H9 (cell line): ENCODE data around the gene TMEM204. TPM values are rescaled to one million over a fixed set of nuclear protein-coding genes. Genes with fewer than 3 reads are reported as not detected.
A peak's percentile ranks its signal among the peaks of the same experiment; 100 is the strongest.

Experiments
- DNase-seq: peaks from one replicate; pipeline ENCODE4 v3.0.0-alpha.2; 2017
- H2AFZ ChIP-seq: one replicate; pipeline ENCODE4 v1.6.1; 2013; ENCODE audit warnings: mild to moderate bottlenecking, low read length, control low read depth, moderate library complexity
- H2AK5ac ChIP-seq: 2 replicates; pipeline ENCODE4 v1.6.1; 2013; ENCODE audit warnings: low read length, control low read depth, mixed read lengths; ENCODE audit not compliant: insufficient read length
- H2BK120ac ChIP-seq: one replicate; pipeline ENCODE4 v1.6.1; 2013; ENCODE audit warnings: low read depth, mild to moderate bottlenecking, low read length, control low read depth, inconsistent platforms; ENCODE audit not compliant: poor library complexity, severe bottlenecking
- H2BK12ac ChIP-seq: 2 replicates; pipeline ENCODE4 v1.6.1; 2013; ENCODE audit warnings: low read length, control low read depth, mixed read lengths, low read depth; ENCODE audit not compliant: insufficient read length
- H2BK15ac ChIP-seq: 2 replicates; pipeline ENCODE4 v1.6.1; 2013; ENCODE audit warnings: low read depth, low read length, control low read depth
- H2BK20ac ChIP-seq: one replicate; pipeline ENCODE4 v1.6.1; 2013; ENCODE audit warnings: low read depth, mild to moderate bottlenecking, low read length, control low read depth, inconsistent platforms; ENCODE audit not compliant: poor library complexity, severe bottlenecking
- H2BK5ac ChIP-seq: 2 replicates; pipeline ENCODE4 v1.6.1; 2013; ENCODE audit warnings: low read length, control low read depth, mixed read lengths; ENCODE audit not compliant: insufficient read length
- H3K14ac ChIP-seq: 2 replicates; pipeline ENCODE4 v1.6.1; 2013; ENCODE audit warnings: low read length, control low read depth; ENCODE audit not compliant: insufficient read depth
- H3K18ac ChIP-seq: 2 replicates; pipeline ENCODE4 v1.6.1; 2013; ENCODE audit warnings: low read depth, mild to moderate bottlenecking, mixed read lengths, low read length, control low read depth; ENCODE audit not compliant: insufficient read length
- H3K23ac ChIP-seq: 2 replicates; pipeline ENCODE4 v1.6.1; 2013; ENCODE audit warnings: low read length, control low read depth, mixed read lengths, low read depth; ENCODE audit not compliant: insufficient read length
- H3K23me2 ChIP-seq: 2 replicates; pipeline ENCODE4 v1.6.1; 2013; ENCODE audit warnings: low read depth, mild to moderate bottlenecking, mixed read lengths, low read length, control low read depth; ENCODE audit not compliant: insufficient read length, poor library complexity, severe bottlenecking
- H3K27ac ChIP-seq: 2 replicates; pipeline ENCODE4 v1.5.1; 2013; ENCODE audit warnings: low read length, control low read depth, mixed read lengths, low read depth; ENCODE audit not compliant: insufficient read length
- H3K27me3 ChIP-seq: 2 replicates; pipeline ENCODE4 v1.6.1; 2013; ENCODE audit warnings: low read length, control low read depth, inconsistent platforms; ENCODE audit not compliant: insufficient read depth
- H3K4ac ChIP-seq: 2 replicates; pipeline ENCODE4 v1.6.1; 2013; ENCODE audit warnings: low read depth, mild to moderate bottlenecking, control low read depth, inconsistent platforms, low read length, moderate library complexity
- H3K4me1 ChIP-seq: 2 replicates; pipeline ENCODE4 v1.6.1; 2013; ENCODE audit warnings: low read length, control low read depth, inconsistent platforms; ENCODE audit not compliant: insufficient read depth
- H3K4me2 ChIP-seq: 2 replicates; pipeline ENCODE4 v1.6.1; 2013; ENCODE audit warnings: low read length, control low read depth, mixed read lengths; ENCODE audit not compliant: insufficient read length, insufficient read depth
- H3K56ac ChIP-seq: 2 replicates; pipeline ENCODE4 v1.6.1; 2013; ENCODE audit warnings: low read depth, mild to moderate bottlenecking, mixed read lengths, low read length, control low read depth; ENCODE audit not compliant: insufficient read length
- H3K79me1 ChIP-seq: 2 replicates; pipeline ENCODE4 v1.6.1; 2013; ENCODE audit warnings: low read depth, mild to moderate bottlenecking, moderate library complexity, low read length, control low read depth, inconsistent platforms; ENCODE audit not compliant: insufficient read depth, poor library complexity, severe bottlenecking
- H3K79me2 ChIP-seq: 2 replicates; pipeline ENCODE4 v1.6.1; 2013; ENCODE audit warnings: low read length, control low read depth, inconsistent platforms; ENCODE audit not compliant: insufficient read depth
- H3K9ac ChIP-seq: 2 replicates; pipeline ENCODE4 v1.6.1; 2013; ENCODE audit warnings: low read length, control low read depth, mixed read lengths; ENCODE audit not compliant: insufficient read length; ENCODE audit errors: extremely low read depth
- H3K9me3 ChIP-seq: one replicate; pipeline ENCODE4 v1.6.1; 2013; ENCODE audit warnings: low read depth, low read length, inconsistent platforms; ENCODE audit not compliant: control insufficient read depth
- H3T11ph ChIP-seq: one replicate; pipeline ENCODE4 v1.6.1; 2013; ENCODE audit warnings: mild to moderate bottlenecking, low read length, control low read depth, inconsistent platforms
- H4K20me1 ChIP-seq: one replicate; pipeline ENCODE4 v1.6.1; 2013; ENCODE audit not compliant: control insufficient read depth, insufficient read length, insufficient read depth
- H4K5ac ChIP-seq: 2 replicates; pipeline ENCODE4 v1.6.1; 2013; ENCODE audit warnings: low read depth, mild to moderate bottlenecking, mixed read lengths, low read length, control low read depth; ENCODE audit not compliant: insufficient read length
- H4K8ac ChIP-seq: replicated peaks from 2 replicates; pipeline ENCODE4 v1.6.1; 2013; ENCODE audit warnings: low read length, control low read depth, mixed read lengths, low read depth; ENCODE audit not compliant: insufficient read length
- H4K91ac ChIP-seq: 2 replicates; pipeline ENCODE4 v1.6.1; 2013; ENCODE audit warnings: low read depth, mild to moderate bottlenecking, moderate library complexity, mixed read lengths, low read length, control low read depth; ENCODE audit not compliant: insufficient read length
- H3K27ac Mint-ChIP-seq, 3 experiments: 2 replicates in 2 of 3; 3 replicates in 1 of 3; pipeline ENCODE4 v1.8.0; 2020 to 2021; ENCODE audit warnings: mixed read lengths in 3 of 3, mild to moderate bottlenecking in 1 of 3, moderate library complexity in 1 of 3
- H3K27me3 Mint-ChIP-seq: 2 replicates; pipeline ENCODE4 v1.8.0; 2021; ENCODE audit warnings: low read depth, mild to moderate bottlenecking, moderate library complexity, mixed read lengths
- H3K36me3 Mint-ChIP-seq, 3 experiments: 2 replicates in 2 of 3; 3 replicates in 1 of 3; pipeline ENCODE4 v1.8.0; 2020 to 2021; ENCODE audit warnings: low read depth in 3 of 3, mixed read lengths in 3 of 3; ENCODE audit not compliant: insufficient read depth in 1 of 3
- H3K4me1 Mint-ChIP-seq, 2 experiments: 2 replicates each; pipeline ENCODE4 v1.8.0; 2020; ENCODE audit warnings: mixed read lengths in 2 of 2
- H3K4me3 Mint-ChIP-seq, 2 experiments: 2 replicates in 1 of 2; 3 replicates in 1 of 2; pipeline ENCODE4 v1.8.0; 2020 to 2021; ENCODE audit warnings: mild to moderate bottlenecking in 2 of 2, mixed read lengths in 2 of 2, moderate library complexity in 1 of 2
- H3K9me3 Mint-ChIP-seq, 2 experiments: 2 replicates in 1 of 2; 3 replicates in 1 of 2; pipeline ENCODE4 v1.8.0; 2020; ENCODE audit warnings: mild to moderate bottlenecking in 2 of 2, mixed read lengths in 2 of 2, moderate library complexity in 1 of 2
- CTCF ChIP-seq: fragments of 200-600 bp; sonication (generic); conservative IDR thresholded peaks from 3 replicates; pipeline ENCODE4 v1.8.0; 2021; ENCODE audit warnings: antibody characterized with exemption, mild to moderate bottlenecking
- WGBS: extraction: QIAGEN DNeasy Blood & Tissue Kit; methylation state at CpG from one replicate; pipeline ENCODE4 v1.1.7; 2013; ENCODE audit warnings: missing lambda C conversion rate, low lambda C conversion rate, mixed read lengths; ENCODE audit not compliant: insufficient read length; ENCODE audit errors: extremely low coverage; 5-methylcytosine and 5-hydroxymethylcytosine counted together
- total RNA-seq: library from RNA; stranded (reverse); gene quantifications from 2 replicates; pipeline ENCODE4 v1.2.1, GENCODE V29; 2021

TMEM204 gene
- total RNA-seq, 1 experiment from 2014 or later, result not detected

GRCh38 chr16:1538804-1539520, 5.5 kb downstream of the TMEM204 start:
- no peak overlapping the region for H3K23ac ChIP-seq
- H2BK120ac ChIP-seq, result no peak overlapping the region
- H3K27ac ChIP-seq, result no peak overlapping the region
- TF ChIP-seq CTCF, result peak; percentile 57
- no peak overlapping the region for H3K18ac ChIP-seq
- H2BK20ac ChIP-seq, result no peak overlapping the region
- peaks cover 2 to 3% of the 10 kb centered on the region in 2 experiments; a peak in 2 of 4 replicates for H3K4me1 Mint-ChIP-seq
- H3K56ac ChIP-seq, result no peak overlapping the region
- H2BK5ac ChIP-seq, result no peak overlapping the region
- no peaks in the 10 kb centered on the region for H3K9me3 ChIP-seq
- H3K9ac ChIP-seq, result no peak overlapping the region
- H3K27me3 Mint-ChIP-seq, result no peaks in the 10 kb centered on the region
- H4K91ac ChIP-seq, result no peak overlapping the region
- no peak overlapping the region; a peak in 1 of 7 replicates for H3K27ac Mint-ChIP-seq
- H3K36me3 Mint-ChIP-seq, result no peaks in the 10 kb centered on the region; a peak in 1 of 7 replicates
- H3K23me2 ChIP-seq, result no peaks in the 10 kb centered on the region
- no peak overlapping the region for H2AFZ ChIP-seq
- no peak overlapping the region for H4K8ac ChIP-seq
- no peak overlapping the region for H2BK12ac ChIP-seq
- H3K9me3 Mint-ChIP-seq, result no peaks in the 10 kb centered on the region
- H3K4me2 ChIP-seq, result no peak overlapping the region
- no peaks in the 10 kb centered on the region for H3K4me1 ChIP-seq
- H3T11ph ChIP-seq, result no peak overlapping the region
- no peak overlapping the region for H2AK5ac ChIP-seq
- DNase-seq, result peak; percentile 65
- H4K5ac ChIP-seq, result no peak overlapping the region
- no peak overlapping the region for H2BK15ac ChIP-seq
- H3K79me1 ChIP-seq, result no peaks in the 10 kb centered on the region
- no peak overlapping the region for H3K4me3 Mint-ChIP-seq
- no peaks in the 10 kb centered on the region for H3K79me2 ChIP-seq
- no peak overlapping the region for H3K14ac ChIP-seq
- no peaks in the 10 kb centered on the region for H4K20me1 ChIP-seq
- WGBS, result no CpG with 5 or more reads among the region's 22 CpGs
- no peaks in the 10 kb centered on the region; the same call in 1 of the 2 replicates for H3K27me3 ChIP-seq
- H3K4ac ChIP-seq, result no peak overlapping the region
